Measurements from ENCODE around the gene SPTBN5. TPM values are rescaled to one million over a fixed set of nuclear protein-coding genes. Genes with fewer than 3 reads are reported as not detected.

Gene SPTBN5
- total and polyA plus RNA-seq, 8 donors: 0.32 to 11.4 (median 0.84) TPM

DNA sequence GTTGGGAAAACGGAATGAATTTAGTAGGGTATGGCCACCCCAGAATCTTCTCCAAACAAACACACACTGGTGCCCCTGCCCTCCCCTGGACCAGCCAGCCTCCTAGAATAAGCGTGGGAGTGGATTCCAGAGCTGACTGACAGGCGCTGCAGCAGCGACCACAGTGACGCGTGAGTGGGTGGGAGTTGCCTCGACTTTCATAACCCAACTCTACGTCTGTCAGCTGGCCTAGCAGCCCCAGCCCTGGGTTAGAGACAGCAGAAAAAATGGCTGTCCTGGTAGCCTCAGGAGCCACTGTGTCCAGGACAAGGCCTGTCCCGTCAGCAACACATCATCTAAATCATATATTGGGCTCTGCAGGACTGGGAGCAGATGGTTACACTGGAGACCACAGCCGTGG lies 45.2 kb downstream of the SPTBN5 start:
- no peaks in the 10 kb centered on the region for H3K4me1 ChIP-seq
- intact Hi-C loops (cut with DNase I): no loop called here
- no peaks in the 10 kb centered on the region for H3K27me3 ChIP-seq
- no peak for ATAC-seq
- H3K4me3 ChIP-seq: no peak overlapping the region
- TF ChIP-seq, protein P1, sequence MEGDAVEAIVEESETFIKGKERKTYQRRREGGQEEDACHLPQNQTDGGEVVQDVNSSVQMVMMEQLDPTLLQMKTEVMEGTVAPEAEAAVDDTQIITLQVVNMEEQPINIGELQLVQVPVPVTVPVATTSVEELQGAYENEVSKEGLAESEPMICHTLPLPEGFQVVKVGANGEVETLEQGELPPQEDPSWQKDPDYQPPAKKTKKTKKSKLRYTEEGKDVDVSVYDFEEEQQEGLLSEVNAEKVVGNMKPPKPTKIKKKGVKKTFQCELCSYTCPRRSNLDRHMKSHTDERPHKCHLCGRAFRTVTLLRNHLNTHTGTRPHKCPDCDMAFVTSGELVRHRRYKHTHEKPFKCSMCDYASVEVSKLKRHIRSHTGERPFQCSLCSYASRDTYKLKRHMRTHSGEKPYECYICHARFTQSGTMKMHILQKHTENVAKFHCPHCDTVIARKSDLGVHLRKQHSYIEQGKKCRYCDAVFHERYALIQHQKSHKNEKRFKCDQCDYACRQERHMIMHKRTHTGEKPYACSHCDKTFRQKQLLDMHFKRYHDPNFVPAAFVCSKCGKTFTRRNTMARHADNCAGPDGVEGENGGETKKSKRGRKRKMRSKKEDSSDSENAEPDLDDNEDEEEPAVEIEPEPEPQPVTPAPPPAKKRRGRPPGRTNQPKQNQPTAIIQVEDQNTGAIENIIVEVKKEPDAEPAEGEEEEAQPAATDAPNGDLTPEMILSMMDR (IDR thresholded peaks at IDR 0.05): no peak
- H3K27ac ChIP-seq: no peak overlapping the region
- 81 to 90% methylated on average over 10 of the region's 10 CpGs for WGBS, 2 donors
- H3K9me3 ChIP-seq: no peaks in the 10 kb centered on the region
- DNase-seq: no peak
- H3K36me3 ChIP-seq: peaks cover 0 to 23% (median 4%) of the 10 kb centered on the region in 3 donors
- no peak for FAIRE-seq

DNA sequence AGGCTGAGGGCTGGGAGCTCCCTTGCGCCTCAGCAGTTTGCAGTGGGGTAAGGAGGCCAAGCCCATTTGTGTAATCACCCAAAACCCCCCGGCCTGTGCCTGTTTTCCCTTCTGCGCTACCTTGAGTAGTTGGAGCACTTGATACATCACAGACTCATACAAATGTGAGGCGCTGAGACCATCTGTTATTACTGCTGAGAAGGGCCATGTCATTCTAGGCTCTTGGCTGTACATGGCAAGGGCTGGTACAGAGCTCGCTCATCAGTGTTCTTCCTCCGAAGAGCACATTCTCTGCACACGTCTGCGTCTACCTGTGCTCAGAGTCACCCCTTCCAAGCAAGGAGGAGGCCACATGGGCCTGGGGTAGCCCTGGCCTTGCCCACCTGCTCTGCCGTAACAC lies 45.9 kb downstream of the SPTBN5 start:
- Histone ChIP-seq H3K4me1 (no peaks in the 10 kb centered on the region), H3K27ac (no peak overlapping the region), H3K36me3 (peaks cover 0 to 23% (median 4%) of the 10 kb centered on the region in 3 donors), H3K9me3 (no peaks in the 10 kb centered on the region), H3K27me3 (no peaks in the 10 kb centered on the region), H3K4me3 (no peak overlapping the region)
- WGBS, 2 donors: 95 to 98% methylated on average over 9 of the region's 9 CpGs
- DNase-seq: no peak
- TF ChIP-seq, protein P1 (IDR thresholded peaks at IDR 0.05): no peak
- ATAC-seq: no peak
- intact Hi-C loops (cut with DNase I): no loop called here
- FAIRE-seq: no peak

DNA sequence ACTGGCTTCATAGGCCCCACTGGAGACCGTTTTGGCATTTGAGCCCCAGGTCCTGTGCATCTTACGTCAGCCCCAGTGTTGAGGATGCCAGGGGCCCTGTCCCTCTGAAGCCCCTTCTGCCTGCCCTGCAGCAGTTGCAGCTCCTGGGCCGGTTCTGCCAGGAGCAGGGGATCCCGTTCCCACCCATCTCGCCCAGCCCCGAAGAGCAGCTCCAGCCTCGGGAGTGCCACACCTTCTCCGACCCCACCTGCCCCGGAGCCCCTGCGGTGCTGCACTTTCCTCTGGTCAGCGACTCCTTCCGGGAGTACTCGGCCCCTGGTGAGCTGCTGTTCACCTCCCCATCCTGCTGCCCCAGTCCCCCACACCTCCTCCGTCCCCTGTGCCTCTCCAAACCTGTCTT lies 46.6 kb downstream of the SPTBN5 start:
- Histone ChIP-seq H3K27me3 (no peaks in the 10 kb centered on the region), H3K36me3 (peaks cover 0 to 28% (median 4%) of the 10 kb centered on the region in 3 donors), H3K9me3 (no peaks in the 10 kb centered on the region), H3K4me1 (no peaks in the 10 kb centered on the region), H3K4me3 (no peak overlapping the region), H3K27ac (no peak overlapping the region)
- DNase-seq (no peak), FAIRE-seq (no peak), ATAC-seq (no peak)
- TF ChIP-seq, protein P1 (IDR thresholded peaks at IDR 0.05): no peak
- 90 to 91% methylated on average over 14 of the region's 14 CpGs for WGBS, 2 donors
- intact Hi-C loops (cut with DNase I): no loop called here

DNA sequence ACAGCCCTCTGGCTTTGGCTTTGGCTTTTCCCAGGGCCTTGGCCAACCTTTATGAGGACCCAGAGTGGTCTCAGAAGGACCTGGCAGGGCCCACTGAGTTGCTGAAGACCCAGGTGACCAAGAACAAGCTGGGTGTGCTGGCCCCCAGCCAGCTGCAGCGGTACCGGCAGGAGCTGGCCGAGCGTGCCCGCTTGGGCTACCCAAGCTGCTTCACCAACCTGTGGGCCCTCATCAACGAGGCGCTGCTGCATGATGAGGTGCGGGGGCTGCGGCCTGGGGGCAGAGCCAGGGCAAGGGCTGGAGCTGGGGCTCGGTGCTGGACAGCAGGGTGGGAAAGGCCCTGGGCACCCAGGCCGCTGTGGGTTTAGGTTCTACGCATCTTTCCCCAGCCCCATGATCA lies 49.0 kb downstream of the SPTBN5 start:
- peaks cover 0 to 34% (median 4%) of the 10 kb centered on the region in 3 donors for H3K36me3 ChIP-seq
- TF ChIP-seq, protein P1 (IDR thresholded peaks at IDR 0.05): no peak

DNA sequence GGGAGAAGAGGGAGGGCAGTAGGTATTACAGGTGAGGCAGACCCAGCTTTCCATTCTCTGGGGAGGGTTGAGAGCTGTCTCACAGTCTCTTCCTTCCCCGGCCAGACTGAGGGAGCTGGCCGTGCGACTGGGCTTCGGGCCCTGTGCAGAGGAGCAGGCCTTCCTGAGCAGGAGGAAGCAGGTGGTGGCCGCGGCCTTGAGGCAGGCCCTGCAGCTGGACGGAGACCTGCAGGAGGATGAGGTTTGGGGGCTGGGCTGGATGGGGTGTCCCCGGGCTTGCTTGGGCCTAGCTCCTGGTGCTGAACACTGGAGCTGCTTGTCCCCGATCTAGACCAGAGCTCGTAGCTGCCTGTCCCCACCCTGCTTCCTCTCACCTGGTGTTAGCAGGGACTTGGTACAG lies 50.3 kb downstream of the SPTBN5 start:
- intact Hi-C loops (cut with DNase I): no loop called here

More for the DNA sequence above, 49.0 kb downstream of the SPTBN5 start:
- intact Hi-C loops (cut with DNase I): no loop called here
- H3K27ac ChIP-seq: no peak overlapping the region
- no peaks in the 10 kb centered on the region for H3K9me3 ChIP-seq
- 87 to 88% methylated on average over 12 of the region's 12 CpGs for WGBS, 2 donors
- no peak for FAIRE-seq
- H3K4me3 ChIP-seq: no peak overlapping the region
- no peak for ATAC-seq
- no peaks in the 10 kb centered on the region for H3K27me3 ChIP-seq
- DNase-seq: no peak
- H3K4me1 ChIP-seq: no peaks in the 10 kb centered on the region

More for the DNA sequence above, 50.3 kb downstream of the SPTBN5 start:
- Histone ChIP-seq H3K9me3 (no peaks in the 10 kb centered on the region), H3K36me3 (peaks cover 0 to 34% (median 4%) of the 10 kb centered on the region in 3 donors), H3K27me3 (no peaks in the 10 kb centered on the region), H3K4me1 (no peaks in the 10 kb centered on the region), H3K4me3 (no peak overlapping the region), H3K27ac (no peak overlapping the region)
- no peak for ATAC-seq
- 86% methylated on average over 10 of the region's 10 CpGs for WGBS, 2 donors
- TF ChIP-seq, protein P1 (IDR thresholded peaks at IDR 0.05): no peak
- no peak for FAIRE-seq
- DNase-seq: no peak

Data from pancreas (tissue), 10 donors.